Endothelial cell of umbilical vein (primary cell): ENCODE measurements around the gene CSNK1G1.

Experiments used
- CTCF ChIP-seq, 2 donors: IDR thresholded peaks; 1 replicate in 1 of 2; 2 replicates in 1 of 2; pipeline ENCODE4 v1.5.1; 2011; ENCODE audit warnings: low read length in 2 of 2, mild to moderate bottlenecking in 2 of 2, moderate library complexity in 2 of 2, control low read depth in 1 of 2, inconsistent platforms in 1 of 2, low read depth in 1 of 2; ENCODE audit not compliant: insufficient read depth in 1 of 2; ENCODE audit errors: extremely low read depth in 1 of 2
- EZH2 ChIP-seq: IDR thresholded peaks from 2 replicates; pipeline ENCODE4 v1.6.1; 2012; ENCODE audit warnings: borderline replicate concordance, low read depth, mild to moderate bottlenecking, moderate library complexity, low read length, inconsistent platforms; ENCODE audit not compliant: severe bottlenecking
- FOS ChIP-seq: IDR thresholded peaks from 2 replicates; pipeline ENCODE4 v1.6.1; 2011; ENCODE audit warnings: mild to moderate bottlenecking, low read length, moderate library complexity, borderline replicate concordance; ENCODE audit not compliant: insufficient read depth
- GATA2 ChIP-seq: IDR thresholded peaks from 2 replicates; pipeline ENCODE4 v1.7.0; 2011; ENCODE audit warnings: low read depth, mild to moderate bottlenecking, moderate library complexity, mixed read lengths, low read length; ENCODE audit not compliant: insufficient read length, insufficient read depth
- JUN ChIP-seq: IDR thresholded peaks from 2 replicates; pipeline ENCODE4 v1.6.1; 2011; ENCODE audit warnings: borderline replicate concordance, low read depth; ENCODE audit not compliant: insufficient read length, insufficient read depth
- MAX ChIP-seq: IDR thresholded peaks from 2 replicates; pipeline ENCODE4 v1.6.1; 2011; ENCODE audit not compliant: insufficient read depth, insufficient read length
- POLR2A ChIP-seq: IDR thresholded peaks from 2 replicates; pipeline ENCODE4 v1.6.1; 2012; ENCODE audit warnings: low read depth, mild to moderate bottlenecking, control low read depth, low read length
- POLR2AphosphoS5 ChIP-seq: IDR thresholded peaks from 2 replicates; pipeline ENCODE4 v1.6.1; 2012; ENCODE audit warnings: low read depth, mild to moderate bottlenecking, control low read depth, low read length, moderate library complexity; ENCODE audit not compliant: insufficient read depth

DNA sequence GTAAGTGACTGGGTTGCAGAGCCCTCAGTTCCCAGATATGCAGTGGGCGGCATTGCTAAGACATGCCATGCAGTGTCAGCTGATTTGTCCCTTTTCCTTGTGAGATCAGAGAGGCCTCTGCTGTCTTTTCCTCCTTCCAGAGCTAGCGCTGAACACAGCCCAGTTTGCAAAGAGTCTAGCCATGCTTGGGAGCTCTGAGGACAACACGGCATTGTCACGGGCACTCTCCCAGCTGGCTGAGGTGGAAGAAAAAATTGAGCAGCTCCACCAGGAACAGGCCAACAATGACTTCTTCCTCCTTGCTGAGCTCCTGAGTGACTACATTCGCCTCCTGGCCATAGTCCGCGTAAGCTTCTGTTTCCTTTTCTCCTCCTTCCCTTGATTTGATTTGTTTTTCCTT lies 224.4 kb downstream of the CSNK1G1 start:
- TF ChIP-seq POLR2A: no peak
- no peak for TF ChIP-seq CTCF (IDR thresholded peaks at IDR 0.05; ENCODE audit: extremely low read depth in 1 of 2, insufficient read depth in 1 of 2, low read depth in 1 of 2, low read length in 2 of 2)
- no peak for TF ChIP-seq POLR2AphosphoS5
- TF ChIP-seq FOS: no peak
- TF ChIP-seq JUN: no peak
- TF ChIP-seq EZH2: no peak
- no peak for TF ChIP-seq MAX
- TF ChIP-seq GATA2: no peak
